ENCODE results near the gene CLEC4M.

- TF ChIP-seq POLR2A (IDR thresholded peaks at IDR 0.05) (no peak), POLR2AphosphoS5 (IDR thresholded peaks at IDR 0.05) (no peak)
- TF ChIP-seq, protein P1, sequence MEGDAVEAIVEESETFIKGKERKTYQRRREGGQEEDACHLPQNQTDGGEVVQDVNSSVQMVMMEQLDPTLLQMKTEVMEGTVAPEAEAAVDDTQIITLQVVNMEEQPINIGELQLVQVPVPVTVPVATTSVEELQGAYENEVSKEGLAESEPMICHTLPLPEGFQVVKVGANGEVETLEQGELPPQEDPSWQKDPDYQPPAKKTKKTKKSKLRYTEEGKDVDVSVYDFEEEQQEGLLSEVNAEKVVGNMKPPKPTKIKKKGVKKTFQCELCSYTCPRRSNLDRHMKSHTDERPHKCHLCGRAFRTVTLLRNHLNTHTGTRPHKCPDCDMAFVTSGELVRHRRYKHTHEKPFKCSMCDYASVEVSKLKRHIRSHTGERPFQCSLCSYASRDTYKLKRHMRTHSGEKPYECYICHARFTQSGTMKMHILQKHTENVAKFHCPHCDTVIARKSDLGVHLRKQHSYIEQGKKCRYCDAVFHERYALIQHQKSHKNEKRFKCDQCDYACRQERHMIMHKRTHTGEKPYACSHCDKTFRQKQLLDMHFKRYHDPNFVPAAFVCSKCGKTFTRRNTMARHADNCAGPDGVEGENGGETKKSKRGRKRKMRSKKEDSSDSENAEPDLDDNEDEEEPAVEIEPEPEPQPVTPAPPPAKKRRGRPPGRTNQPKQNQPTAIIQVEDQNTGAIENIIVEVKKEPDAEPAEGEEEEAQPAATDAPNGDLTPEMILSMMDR (IDR thresholded peaks at IDR 0.05): no peak
These were observed 22.4 kb upstream of the CLEC4M start for GRCh38 chr19:7740682-7741054.

Measured in breast epithelium (tissue), 3 donors.